ENCODE measurements around the gene SPRR1B. TPM values are rescaled to one million over a fixed set of nuclear protein-coding genes. Genes with fewer than 3 reads are reported as not detected.

SPRR1B gene
- total RNA-seq, 1 donor from 2014 or later: not detected

GRCh38 chr1:153070243-153070642 lies 39.2 kb downstream of the SPRR1B start:
- intact Hi-C loops (cut with DNase I): no loop called here
- no peaks in the 10 kb centered on the region for H3K9me3 ChIP-seq
- H3K27me3 ChIP-seq: no peaks in the 10 kb centered on the region
- no peak overlapping the region for H3K27ac ChIP-seq
- no peaks in the 10 kb centered on the region for H3K4me1 ChIP-seq
- ATAC-seq (no peak), DNase-seq (no peak)
- H3K4me3 ChIP-seq: no peak overlapping the region
- no peaks in the 10 kb centered on the region for H3K36me3 ChIP-seq
- no peak for TF ChIP-seq CTCF (IDR thresholded peaks at IDR 0.05)

GRCh38 chr1:153071511-153071910 lies 40.5 kb downstream of the SPRR1B start, which contains the start of gene SPRR2B:
Gene SPRR2B (minus strand): TSS chr1:153071611. CDS start chr1:153070839, 772 bp downstream.
- Histone ChIP-seq H3K9me3 (no peaks in the 10 kb centered on the region), H3K27ac (no peak within 1 kb of the TSS), H3K4me1 (no peaks in the 10 kb centered on the region), H3K4me3 (no peak within 1 kb of the TSS), H3K36me3 (no peaks in the 10 kb centered on the region), H3K27me3 (no peaks in the 10 kb centered on the region)
- no peak for ATAC-seq
- no peak for TF ChIP-seq CTCF (IDR thresholded peaks at IDR 0.05)
- intact Hi-C loops (cut with DNase I): no loop called here
- no peak for DNase-seq

- no peaks in the 10 kb centered on the region for H3K4me1 ChIP-seq
- ATAC-seq (no peak), DNase-seq (no peak)
- intact Hi-C loops (cut with DNase I): no loop called here
- H3K9me3 ChIP-seq: no peaks in the 10 kb centered on the region
- H3K27ac ChIP-seq: no peak overlapping the region
- TF ChIP-seq CTCF (IDR thresholded peaks at IDR 0.05): no peak
- no peaks in the 10 kb centered on the region for H3K27me3 ChIP-seq
- H3K36me3 ChIP-seq: no peaks in the 10 kb centered on the region
- H3K4me3 ChIP-seq: no peak overlapping the region
Observed at GRCh38 chr1:153072806-153073726, 42.1 kb downstream of the SPRR1B start.

- Histone ChIP-seq H3K36me3 (no peaks in the 10 kb centered on the region), H3K27me3 (no peaks in the 10 kb centered on the region), H3K4me1 (no peaks in the 10 kb centered on the region), H3K27ac (no peak overlapping the region), H3K4me3 (no peak overlapping the region), H3K9me3 (peaks cover 6% of the 10 kb centered on the region)
- intact Hi-C loops (cut with DNase I): no loop called here
- ATAC-seq: no peak
- TF ChIP-seq CTCF (IDR thresholded peaks at IDR 0.05): no peak
- no peak for DNase-seq
Observed at GRCh38 chr1:153081736-153082135, 50.7 kb downstream of the SPRR1B start.

Other genes starting within 250 kb of the SPRR1B start
- not detected for gene LCE1E, start 244.9 kb upstream of the SPRR1B start, total RNA-seq
- gene LCE1D, start 234.5 kb upstream of the SPRR1B start, total RNA-seq: not detected
- gene LCE1C, start 224.6 kb upstream of the SPRR1B start, total RNA-seq: not detected
- gene LCE1B, start 219.2 kb upstream of the SPRR1B start, total RNA-seq: not detected
- not detected for gene LCE1A, start 203.7 kb upstream of the SPRR1B start, total RNA-seq
- gene LCE6A, start 188.3 kb upstream of the SPRR1B start, total RNA-seq: not detected
- not detected for gene LCE7A, start 171.2 kb upstream of the SPRR1B start, total RNA-seq
- not detected for gene SMCP, start 152.9 kb upstream of the SPRR1B start, total RNA-seq
- gene IVL, start 122.7 kb upstream of the SPRR1B start, total RNA-seq: not detected
- not detected for gene SPRR5, start 84.0 kb upstream of the SPRR1B start, total RNA-seq
- not detected for gene SPRR4, start 60.6 kb upstream of the SPRR1B start, total RNA-seq
- not detected for gene SPRR1A, start 47.1 kb upstream of the SPRR1B start, total RNA-seq
- gene SPRR3, start 29.5 kb upstream of the SPRR1B start, total RNA-seq: not detected
- gene SPRR2D, start 9.9 kb downstream of the SPRR1B start, total RNA-seq: not detected
- gene SPRR2A, start 26.3 kb downstream of the SPRR1B start, total RNA-seq: not detected
- not detected for gene SPRR2B, start 40.4 kb downstream of the SPRR1B start, total RNA-seq
- gene SPRR2E, start 63.3 kb downstream of the SPRR1B start, total RNA-seq: not detected
- gene SPRR2F, start 82.3 kb downstream of the SPRR1B start, total RNA-seq: not detected
- gene SPRR2G, start 119.7 kb downstream of the SPRR1B start, total RNA-seq: not detected
- not detected for gene LELP1, start 172.2 kb downstream of the SPRR1B start, total RNA-seq
- gene PRR9, start 186.4 kb downstream of the SPRR1B start, total RNA-seq: not detected
- not detected for gene LORICRIN, start 228.5 kb downstream of the SPRR1B start, total RNA-seq